Measurements from ENCODE around the gene KCNMB1. TPM values are rescaled to one million over a fixed set of nuclear protein-coding genes. Genes with fewer than 3 reads are reported as not detected.

The KCNMB1 gene
- total RNA-seq, 4 donors from 2014 or later, result 0.07 to 0.09 TPM; not detected in 2

- Histone ChIP-seq H3K27me3 (no peaks in the 10 kb centered on the region), H3K4me1 (no peaks in the 10 kb centered on the region), H3K9me3 (no peaks in the 10 kb centered on the region), H3K36me3 (no peaks in the 10 kb centered on the region), H3K4me3 (no peak overlapping the region), H3K27ac (no peak overlapping the region)
- intact Hi-C loops (cut with DNase I; ENCODE audit: low total_unique reads), result no loop called here
- DNase-seq, result no peak
- no peak for TF ChIP-seq CTCF (IDR thresholded peaks at IDR 0.05 in 4 of 5, conservative IDR thresholded peaks at IDR 0.05 in 1 of 5)
- no peak for TF ChIP-seq POLR2A (IDR thresholded peaks at IDR 0.05)
- ATAC-seq, result no peak
- in situ Hi-C loops (cut with MboI; ENCODE audit: low sequenced_read_pairs in 4 of 4), result no loop called here
These were observed 20.6 kb downstream of the KCNMB1 start for GRCh38 chr5:170368586-170368985.

GRCh38 chr5:170366276-170366675 is 22.9 kb downstream of the KCNMB1 start:
- H3K27ac ChIP-seq, result no peak overlapping the region
- H3K4me1 ChIP-seq, result no peaks in the 10 kb centered on the region
- no peak for DNase-seq
- no peak for ATAC-seq
- H3K4me3 ChIP-seq, result no peak overlapping the region
- in situ Hi-C loops (cut with MboI; ENCODE audit: low sequenced_read_pairs in 4 of 4) (no loop called here), intact Hi-C loops (cut with DNase I; ENCODE audit: low total_unique reads) (no loop called here)
- no peaks in the 10 kb centered on the region for H3K36me3 ChIP-seq
- no peaks in the 10 kb centered on the region for H3K27me3 ChIP-seq
- TF ChIP-seq CTCF (IDR thresholded peaks at IDR 0.05 in 4 of 5, conservative IDR thresholded peaks at IDR 0.05 in 1 of 5), result no peak
- no peak for TF ChIP-seq POLR2A (IDR thresholded peaks at IDR 0.05)
- no peaks in the 10 kb centered on the region for H3K9me3 ChIP-seq

GRCh38 chr5:170365831-170366230 is 23.3 kb downstream of the KCNMB1 start:
- Histone ChIP-seq H3K4me3 (no peak overlapping the region), H3K27ac (no peak overlapping the region), H3K9me3 (no peaks in the 10 kb centered on the region), H3K4me1 (no peaks in the 10 kb centered on the region), H3K36me3 (no peaks in the 10 kb centered on the region), H3K27me3 (no peaks in the 10 kb centered on the region)
- in situ Hi-C loops (cut with MboI; ENCODE audit: low sequenced_read_pairs in 4 of 4) (no loop called here), intact Hi-C loops (cut with DNase I; ENCODE audit: low total_unique reads) (no loop called here)
- no peak for TF ChIP-seq CTCF (IDR thresholded peaks at IDR 0.05 in 4 of 5, conservative IDR thresholded peaks at IDR 0.05 in 1 of 5)
- TF ChIP-seq POLR2A (IDR thresholded peaks at IDR 0.05), result no peak
- ATAC-seq, result no peak
- no peak for DNase-seq

- DNase-seq, result no peak
- in situ Hi-C loops (cut with MboI; ENCODE audit: low sequenced_read_pairs in 4 of 4) (no loop called here), intact Hi-C loops (cut with DNase I; ENCODE audit: low total_unique reads) (no loop called here)
- Histone ChIP-seq H3K4me1 (no peaks in the 10 kb centered on the region), H3K9me3 (no peaks in the 10 kb centered on the region), H3K27ac (no peak overlapping the region), H3K27me3 (no peaks in the 10 kb centered on the region), H3K4me3 (no peak overlapping the region), H3K36me3 (no peaks in the 10 kb centered on the region)
- TF ChIP-seq CTCF (IDR thresholded peaks at IDR 0.05 in 4 of 5, conservative IDR thresholded peaks at IDR 0.05 in 1 of 5), result no peak
- ATAC-seq, result no peak
These were observed 24.2 kb downstream of the KCNMB1 start for GRCh38 chr5:170365011-170365410.

GRCh38 chr5:170363671-170364070 is 25.5 kb downstream of the KCNMB1 start:
- TF ChIP-seq CTCF (IDR thresholded peaks at IDR 0.05 in 4 of 5, conservative IDR thresholded peaks at IDR 0.05 in 1 of 5), result no peak
- no peak for TF ChIP-seq POLR2A (IDR thresholded peaks at IDR 0.05)
- no peaks in the 10 kb centered on the region for H3K36me3 ChIP-seq
- no peak overlapping the region for H3K27ac ChIP-seq
- H3K27me3 ChIP-seq, result no peaks in the 10 kb centered on the region
- DNase-seq (no peak), ATAC-seq (no peak)
- no peaks in the 10 kb centered on the region for H3K4me1 ChIP-seq
- intact Hi-C loops (cut with DNase I; ENCODE audit: low total_unique reads), result no loop called here
- no peaks in the 10 kb centered on the region for H3K9me3 ChIP-seq
- in situ Hi-C loops (cut with MboI; ENCODE audit: low sequenced_read_pairs in 4 of 4), result no loop called here
- no peak overlapping the region for H3K4me3 ChIP-seq
